Caco-2 (cell line): ENCODE data around the gene PDX1. TPM values are rescaled to one million over a fixed set of nuclear protein-coding genes. Genes with fewer than 3 reads are reported as not detected.

Experiments used
- Bru-seq: library from RNA; stranded (reverse); fragments of 400-500 nt; gene quantifications from one replicate; lab custom pipeline; 2021; lab: Mats Ljungman, UMichigan
- BruChase-seq, 2 experiments: library from RNA; stranded (reverse); fragments of 400-500 nt; gene quantifications; one replicate each; lab custom pipeline; 2021; lab: Mats Ljungman, UMichigan
- BruUV-seq: library from RNA; stranded (reverse); fragments of 400-500 nt; replicated peaks from 2 replicates; lab custom pipeline; 2021; lab: Mats Ljungman, UMichigan
- CTCF ChIA-PET: fragments of 300-600 bp; sonication (Branson Sonifier 250); formaldehyde crosslinking; loops from one replicate; lab custom pipeline; 2022; ENCODE audit warnings: antibody characterized with exemption; lab: Charles Lee
- POLR2A ChIA-PET: fragments of 300-600 bp; sonication (Branson Sonifier 250); formaldehyde crosslinking; loops from one replicate; lab custom pipeline; 2022; ENCODE audit warnings: antibody characterized with exemption; lab: Charles Lee
- DNase-seq, 2 experiments: peaks; one replicate each; pipeline versions ENCODE4 v3.0.0 to v3.0.0-alpha.2; 2020 to 2022
- H3K27me3 ChIP-seq: replicated peaks from 2 replicates; pipeline ENCODE4 v1.6.0; 2011; ENCODE audit warnings: low read length; ENCODE audit not compliant: control insufficient read depth, insufficient read depth
- H3K36me3 ChIP-seq: 2 replicates; pipeline ENCODE4 v1.5.1; 2011; ENCODE audit warnings: low read length; ENCODE audit not compliant: control insufficient read depth, insufficient read depth
- H3K4me1 ChIP-seq: fragments of 250-450 bp; sonication (Bioruptor Pico); 2 replicates; pipeline ENCODE4 v1.5.1; 2020; ENCODE audit warnings: mild to moderate bottlenecking
- H3K4me3 ChIP-seq: 2 replicates; pipeline ENCODE4 v1.5.1; 2011; ENCODE audit warnings: low read depth, mild to moderate bottlenecking, control low read depth, low read length
- H3K9me3 ChIP-seq: fragments of 250-450 bp; sonication (Bioruptor Pico); 2 replicates; pipeline ENCODE4 v1.5.1; 2020; ENCODE audit warnings: mild to moderate bottlenecking, moderate library complexity
- H3K27ac Mint-ChIP-seq: one replicate; pipeline ENCODE4 v1.8.0; 2022; ENCODE audit warnings: mixed read lengths; ENCODE audit not compliant: unreplicated experiment
- H3K27me3 Mint-ChIP-seq: one replicate; pipeline ENCODE4 v1.8.0; 2022; ENCODE audit warnings: mixed read lengths; ENCODE audit not compliant: insufficient read depth, unreplicated experiment
- H3K36me3 Mint-ChIP-seq: one replicate; pipeline ENCODE4 v1.8.0; 2022; ENCODE audit warnings: mild to moderate bottlenecking, mixed read lengths; ENCODE audit not compliant: insufficient read depth, unreplicated experiment
- H3K4me1 Mint-ChIP-seq: one replicate; pipeline ENCODE4 v1.8.0; 2022; ENCODE audit warnings: low read depth, mixed read lengths; ENCODE audit not compliant: unreplicated experiment
- H3K4me3 Mint-ChIP-seq: one replicate; pipeline ENCODE4 v1.8.0; 2022; ENCODE audit warnings: mild to moderate bottlenecking, moderate library complexity, mixed read lengths; ENCODE audit not compliant: unreplicated experiment
- H3K9me3 Mint-ChIP-seq: one replicate; pipeline ENCODE4 v1.8.0; 2022; ENCODE audit warnings: mixed read lengths; ENCODE audit not compliant: unreplicated experiment
- CTCF ChIP-seq, 2 experiments: fragments of 200-600 bp in 1 of 2; IDR thresholded peaks; 1 replicate in 1 of 2; 2 replicates in 1 of 2; pipeline versions ENCODE4 v1.5.1 to v1.8.0; 2011 to 2022; ENCODE audit warnings: antibody characterized with exemption in 1 of 2, control low read depth in 1 of 2, inconsistent platforms in 1 of 2, low read depth in 1 of 2, low read length in 1 of 2, mild to moderate bottlenecking in 1 of 2, moderate library complexity in 1 of 2; ENCODE audit not compliant: insufficient read depth in 1 of 2, severe bottlenecking in 1 of 2, unreplicated experiment in 1 of 2
- intact Hi-C: fragments of 100-400 bp; cut with micrococcal nuclease; formaldehyde crosslinking; loops from one replicate; pipeline ENCODE4 v1.10.0; 2022; ENCODE audit not compliant: unreplicated experiment
- long read RNA-seq: library from polyadenylated mRNA; stranded (forward); transcript quantifications from one replicate; pipeline ENCODE4 v2.0.0, GENCODE V29; 2022
- total RNA-seq: library from RNA; stranded (reverse); gene quantifications from 2 replicates; pipeline ENCODE4 v1.2.3, GENCODE V29; 2022

The PDX1 gene
- total RNA-seq (3.7 and 3.9 TPM in 2 replicates), Bru-seq, nascent RNA (percentile 56 among the genes with signal in this experiment), BruChase-seq, experiment 1, labeled RNA remaining after a 2-hour chase (percentile 60 among the genes with signal in this experiment), BruChase-seq, experiment 2, labeled RNA remaining after a 6-hour chase (percentile 48 among the genes with signal in this experiment)
- long read RNA-seq, transcript PDX1-201 (2 exons, 2,501 nt), result major isoform, 9 of 15 reads
- long read RNA-seq, partial matches to known transcripts, result 0 of 15 reads
- long read RNA-seq, other reads (novel, unspliced or antisense), result 6 of 15 reads

GRCh38 chr13:27919934-27920676, at the start of gene PDX1:
TSS of gene PDX1 (plus strand) at chr13:27920000. CDS start at chr13:27920139, 139 bp downstream.
- peak within 1 kb of the TSS; percentile 96 for H3K4me3 Mint-ChIP-seq
- H3K27me3 Mint-ChIP-seq, result no peaks in the 10 kb centered on the region
- BruUV-seq, result TSS peak; percentile 26
- Histone ChIP-seq H3K4me3 (peak within 1 kb of the TSS; percentile 83), H3K36me3 (no peaks in the 10 kb centered on the region), H3K9me3 (no peaks in the 10 kb centered on the region), H3K27me3 (no peaks in the 10 kb centered on the region), H3K4me1 (peaks cover 25% of the 10 kb centered on the region)
- intact Hi-C loops, result loop anchor here (1.0 to 2.0 kb wide), 2 partner anchors 33 to 51 kb away; no protein-coding TSS in a partner anchor
- ChIA-PET POLR2A (interaction anchor here (0.7 kb wide), 1 partner anchor 35 kb away, joined by 3 read pairs; no protein-coding TSS in a partner anchor), CTCF (interaction anchor here (0.6 to 2.7 kb wide), 6 partner anchors 33 to 94 kb away, joined by 3 to 26 read pairs (median 7); no protein-coding TSS in a partner anchor)
- peaks cover 7% of the 10 kb centered on the region for H3K36me3 Mint-ChIP-seq
- H3K9me3 Mint-ChIP-seq, result no peaks in the 10 kb centered on the region
- peaks cover 8% of the 10 kb centered on the region for H3K4me1 Mint-ChIP-seq
- TF ChIP-seq CTCF (IDR thresholded peaks at IDR 0.05; ENCODE audit: insufficient read depth in 1 of 2, low read depth in 1 of 2, low read length in 1 of 2, severe bottlenecking in 1 of 2, unreplicated experiment in 1 of 2), result no peak
- H3K27ac Mint-ChIP-seq, result peak within 1 kb of the TSS; percentile 68
- peak; percentile 86 to 89 for DNase-seq

GRCh38 chr13:27878274-27878673, 41.5 kb upstream of the PDX1 start:
- H3K4me3 ChIP-seq, result no peak overlapping the region
- no peak for DNase-seq
- Mint-ChIP-seq H3K27me3 (no peaks in the 10 kb centered on the region), H3K4me3 (no peak overlapping the region), H3K36me3 (no peaks in the 10 kb centered on the region), H3K27ac (no peak overlapping the region), H3K4me1 (no peaks in the 10 kb centered on the region), H3K9me3 (peaks cover 19% of the 10 kb centered on the region)
- H3K9me3 ChIP-seq, result peaks cover 8% of the 10 kb centered on the region; the same call in 1 of the 2 replicates
- no peaks in the 10 kb centered on the region for H3K4me1 ChIP-seq
- no peaks in the 10 kb centered on the region for H3K36me3 ChIP-seq
- no TSS peak for BruUV-seq
- CTCF ChIA-PET, result no interaction called here
- H3K27me3 ChIP-seq, result no peaks in the 10 kb centered on the region
- intact Hi-C loops, result no loop called here
- TF ChIP-seq CTCF (IDR thresholded peaks at IDR 0.05; ENCODE audit: insufficient read depth in 1 of 2, low read depth in 1 of 2, low read length in 1 of 2, severe bottlenecking in 1 of 2, unreplicated experiment in 1 of 2), result no peak
- POLR2A ChIA-PET, result no interaction called here

GRCh38 chr13:27889471-27889870, 30.3 kb upstream of the PDX1 start:
- Mint-ChIP-seq H3K27me3 (peaks cover 3% of the 10 kb centered on the region), H3K4me1 (no peaks in the 10 kb centered on the region), H3K9me3 (peaks cover 19% of the 10 kb centered on the region), H3K4me3 (no peak overlapping the region), H3K36me3 (no peaks in the 10 kb centered on the region), H3K27ac (no peak overlapping the region)
- no TSS peak for BruUV-seq
- Histone ChIP-seq H3K27me3 (no peaks in the 10 kb centered on the region), H3K36me3 (no peaks in the 10 kb centered on the region), H3K4me1 (no peaks in the 10 kb centered on the region), H3K9me3 (no peaks in the 10 kb centered on the region), H3K4me3 (no peak overlapping the region)
- no peak for DNase-seq
- POLR2A ChIA-PET, result no interaction called here
- intact Hi-C loops, result no loop called here
- CTCF ChIA-PET, result interaction anchor here (0.6 kb wide), 1 partner anchor 376 kb away, joined by 3 read pairs; no protein-coding TSS in a partner anchor
- TF ChIP-seq CTCF (IDR thresholded peaks at IDR 0.05; ENCODE audit: insufficient read depth in 1 of 2, low read depth in 1 of 2, low read length in 1 of 2, severe bottlenecking in 1 of 2, unreplicated experiment in 1 of 2), result no peak
